Fibroblast of skin of abdomen (primary cell): ENCODE measurements around the gene TTC17.
"Not testable (repeated sequence)": the region's sequence is repeated elsewhere in the genome, so short reads cannot be mapped to it uniquely, and the experiment has no call there.

Experiments used
- DNase-seq: peaks from one replicate; pipeline ENCODE4 v3.0.0-alpha.2; 2013

TTC17 gene

DNA sequence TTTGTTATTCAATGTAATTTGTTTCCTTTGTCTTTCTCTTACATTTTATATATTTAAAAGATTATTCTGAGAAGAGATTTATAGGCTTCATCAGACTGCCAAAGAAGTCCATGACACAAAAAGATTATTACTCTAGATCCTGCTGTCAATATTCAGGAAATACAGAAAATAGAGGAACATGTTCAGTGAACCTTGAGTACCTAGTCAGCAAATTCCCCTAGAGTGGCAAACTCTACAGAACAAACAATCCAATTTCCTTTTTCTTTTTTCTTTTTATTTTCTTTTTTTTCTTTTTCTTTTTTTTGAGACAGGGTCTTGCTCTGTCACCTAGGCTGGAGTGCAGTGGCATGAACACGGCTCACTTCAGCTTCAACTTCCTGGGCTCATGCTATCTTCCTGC, 23.9 kb downstream of the TTC17 start:
- DNase-seq = no peak

DNA sequence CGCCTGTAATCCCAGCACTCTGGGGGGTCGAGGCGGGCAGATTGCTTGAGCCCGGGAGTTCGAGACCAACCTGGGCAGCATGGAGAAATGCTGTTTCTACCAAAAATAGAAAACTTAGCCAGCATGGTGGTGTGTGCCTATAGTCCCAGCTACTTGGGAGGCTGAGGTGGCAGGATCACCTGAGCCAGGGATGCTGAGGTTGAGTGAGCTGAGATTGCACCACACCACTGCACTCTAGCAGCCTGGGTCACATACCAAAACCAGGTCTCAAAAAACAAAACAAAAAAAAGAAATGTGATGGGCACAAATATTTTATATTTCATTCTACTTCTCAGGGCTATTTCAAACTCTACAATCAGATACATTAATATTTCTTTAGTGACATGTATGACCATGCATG, 25.7 kb downstream of the TTC17 start:
- DNase-seq = no peak

DNA sequence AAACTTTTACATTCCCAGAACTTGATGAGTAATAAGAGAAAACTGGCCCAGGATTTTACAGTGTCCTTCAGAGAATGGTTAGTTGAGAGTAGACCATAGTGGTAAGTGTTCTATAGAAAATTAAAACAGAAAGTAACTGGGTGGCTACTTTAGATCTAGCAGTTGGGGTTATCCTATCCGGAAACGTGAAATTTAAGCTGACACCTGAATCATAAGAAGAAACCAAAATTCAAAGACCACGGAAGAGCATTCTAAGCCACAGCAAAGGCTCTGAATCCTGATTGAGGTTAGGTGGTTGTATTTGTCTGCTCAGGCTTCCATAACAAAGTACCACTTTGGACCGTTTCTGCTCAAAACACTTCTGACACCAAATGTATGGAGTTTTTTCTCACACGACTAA, 34.0 kb downstream of the TTC17 start:
- DNase-seq = no peak

DNA sequence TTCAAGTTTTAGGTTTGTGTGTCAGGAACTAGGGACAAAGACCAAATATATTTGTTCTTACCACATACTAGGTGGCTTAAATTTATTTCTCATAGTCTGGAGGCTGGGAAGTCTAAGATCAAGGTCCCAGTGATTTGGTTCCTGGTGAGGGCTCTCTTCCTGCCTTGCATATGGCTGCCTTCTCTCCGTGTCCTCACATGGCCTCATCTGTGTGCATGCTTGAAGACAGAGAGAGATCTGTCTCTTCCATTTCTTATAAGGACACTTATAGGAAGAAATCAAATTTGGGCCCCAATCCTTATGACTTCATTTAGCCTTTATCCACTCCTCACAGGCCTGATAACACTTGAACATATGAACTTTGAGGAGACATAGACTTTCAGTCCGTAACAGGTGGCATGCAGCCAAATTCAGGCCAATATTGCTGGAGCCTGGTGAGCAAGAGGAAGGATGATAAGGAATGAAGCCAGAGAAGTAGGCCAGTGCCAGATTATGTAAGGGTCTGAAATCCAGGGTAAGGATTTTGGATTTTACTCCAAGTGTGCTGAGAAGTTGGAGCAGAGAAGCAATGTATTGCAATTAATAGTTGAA, 35.1 kb downstream of the TTC17 start:
- no peak for DNase-seq

DNA sequence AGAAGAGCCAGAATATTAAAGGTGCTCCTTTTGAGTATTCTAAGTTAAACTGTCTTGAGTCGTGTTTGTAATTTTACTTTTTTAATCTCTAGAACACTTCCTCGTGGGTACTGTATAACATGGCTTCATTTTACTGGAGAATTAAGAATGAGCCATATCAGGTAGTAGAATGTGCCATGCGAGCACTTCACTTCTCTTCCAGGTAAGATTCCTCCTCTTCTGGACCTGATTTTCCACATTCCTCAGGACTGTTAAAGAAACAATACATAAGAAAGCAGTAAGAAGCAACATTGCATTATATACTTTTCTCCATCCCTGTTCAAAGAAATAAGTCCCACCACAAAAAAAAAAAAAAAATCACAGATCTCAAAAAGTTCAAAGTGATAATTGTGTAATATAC, 37.9 kb downstream of the TTC17 start:
- DNase-seq = no peak

DNA sequence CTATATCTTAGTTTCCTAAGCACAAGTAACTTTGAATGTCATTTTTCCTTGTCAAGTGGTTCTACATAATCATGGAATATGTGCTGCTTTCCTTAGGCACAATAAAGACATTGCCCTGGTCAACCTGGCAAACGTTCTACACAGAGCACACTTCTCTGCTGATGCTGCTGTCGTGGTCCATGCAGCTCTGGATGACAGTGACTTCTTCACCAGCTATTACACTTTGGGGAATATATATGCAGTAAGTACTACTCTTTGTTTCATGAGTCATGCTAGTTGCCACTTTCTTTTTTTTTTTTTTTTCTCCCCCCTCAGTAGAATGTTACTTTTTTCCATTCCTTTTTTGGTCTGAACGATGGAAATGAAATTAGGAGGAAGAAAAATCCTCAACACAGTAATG, 38.5 kb downstream of the TTC17 start:
- DNase-seq = no peak

DNA sequence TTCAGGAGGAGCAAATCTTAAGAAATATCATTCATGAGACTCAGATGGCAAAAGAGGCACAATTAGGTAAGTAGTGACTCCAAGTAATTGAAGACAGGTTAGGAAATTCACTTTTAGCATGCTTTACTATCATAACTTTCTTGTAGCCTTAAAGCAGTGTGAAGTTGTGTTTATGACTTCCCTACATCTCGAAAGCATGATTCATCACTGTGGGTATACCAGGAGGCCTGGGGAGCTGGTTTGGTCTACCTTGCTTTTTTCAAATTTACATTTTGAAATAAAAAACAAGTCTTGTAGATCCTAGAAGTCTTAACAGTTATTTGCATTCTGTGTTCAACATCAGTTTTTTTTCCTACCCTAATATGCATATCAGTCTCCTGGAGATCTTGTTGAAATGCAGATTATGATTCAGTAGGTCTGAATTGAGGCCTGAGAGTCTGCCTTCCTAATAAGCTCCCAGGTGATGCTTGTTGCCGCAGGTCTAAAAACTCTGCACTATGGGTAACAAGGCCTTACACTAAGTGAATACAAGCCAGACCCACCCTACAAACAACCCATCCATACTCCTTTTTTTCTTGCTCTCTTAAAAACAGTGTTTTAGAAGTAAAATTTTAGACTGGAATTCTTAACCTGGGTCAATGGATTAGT, 41.4 kb downstream of the TTC17 start:
- DNase-seq = no peak

DNA sequence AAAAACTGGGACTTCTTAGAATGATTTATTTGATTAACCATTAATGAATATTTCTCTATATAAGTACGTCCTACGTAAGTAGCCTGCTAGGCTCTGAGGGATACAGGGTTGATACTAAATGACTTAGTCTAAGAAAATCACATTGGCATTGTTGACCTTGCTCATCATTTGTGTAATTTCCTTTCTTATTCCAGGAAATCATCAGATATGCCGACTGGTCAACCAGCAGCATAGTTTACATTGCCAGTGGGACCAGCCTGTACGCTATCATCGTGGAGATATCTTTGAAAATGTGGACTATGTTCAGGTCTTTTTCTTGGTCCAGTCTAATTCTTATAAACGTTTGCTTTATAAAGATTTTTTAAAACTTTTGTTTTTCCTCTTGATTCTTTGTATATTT, 42.5 kb downstream of the TTC17 start:
- no peak for DNase-seq

DNA sequence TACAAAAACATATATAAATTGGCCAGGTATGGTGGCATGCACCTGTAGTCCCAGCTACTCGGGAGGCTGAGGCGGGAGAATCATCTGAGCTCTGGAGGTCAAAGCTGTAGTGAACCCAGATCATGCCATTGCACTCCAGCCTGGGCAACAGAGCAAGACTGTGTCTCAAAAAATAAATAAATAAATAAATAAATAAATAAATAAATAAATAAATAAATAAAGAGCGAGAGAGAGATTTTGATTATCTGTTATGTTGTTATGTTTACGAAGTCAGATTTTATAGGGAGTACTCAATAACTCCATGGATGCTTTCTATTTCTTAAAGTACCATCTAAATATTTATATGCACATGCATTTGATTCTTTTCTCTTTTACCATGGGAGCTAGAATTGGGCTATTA, 43.1 kb downstream of the TTC17 start:
- not testable (repeated sequence) for DNase-seq

DNA sequence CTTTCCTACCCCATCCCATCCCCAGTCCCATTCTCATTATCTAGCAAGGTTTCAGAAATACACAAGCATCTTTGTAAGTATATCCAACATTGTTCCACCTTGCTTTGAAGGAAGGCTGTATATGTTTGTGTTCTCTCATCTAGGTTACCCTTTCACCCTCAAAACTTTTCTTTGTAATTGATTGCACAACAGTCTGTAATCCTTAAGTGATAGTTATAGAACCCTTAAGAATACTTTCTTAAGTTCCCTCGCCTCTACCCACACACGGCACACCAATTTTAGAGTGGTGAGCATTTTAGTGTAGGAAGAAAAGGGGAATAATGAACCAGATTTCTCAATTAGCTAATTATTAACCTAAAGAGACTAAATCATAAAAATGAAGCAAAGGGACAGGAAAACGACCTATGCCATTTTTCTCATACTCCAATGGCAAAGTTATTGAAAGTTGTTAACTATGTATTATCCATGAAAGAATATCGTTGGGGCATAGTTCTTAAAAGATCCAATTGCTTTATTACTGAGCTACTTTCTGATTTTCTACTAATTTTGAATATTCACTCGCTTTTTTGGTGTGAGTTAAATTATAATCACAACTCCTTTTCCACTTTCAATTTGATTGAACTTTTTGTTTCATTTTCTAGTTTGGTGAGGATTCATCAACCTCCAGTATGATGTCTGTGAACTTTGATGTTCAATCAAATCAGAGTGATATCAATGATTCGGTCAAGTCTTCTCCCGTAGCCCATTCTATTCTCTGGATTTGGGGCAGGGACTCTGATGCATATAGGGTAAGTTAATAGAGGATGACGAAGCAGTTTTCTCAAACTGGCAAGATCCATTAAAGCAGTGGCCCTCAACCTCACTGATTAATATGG, 44.9 kb downstream of the TTC17 start:
- DNase-seq = no peak

DNA sequence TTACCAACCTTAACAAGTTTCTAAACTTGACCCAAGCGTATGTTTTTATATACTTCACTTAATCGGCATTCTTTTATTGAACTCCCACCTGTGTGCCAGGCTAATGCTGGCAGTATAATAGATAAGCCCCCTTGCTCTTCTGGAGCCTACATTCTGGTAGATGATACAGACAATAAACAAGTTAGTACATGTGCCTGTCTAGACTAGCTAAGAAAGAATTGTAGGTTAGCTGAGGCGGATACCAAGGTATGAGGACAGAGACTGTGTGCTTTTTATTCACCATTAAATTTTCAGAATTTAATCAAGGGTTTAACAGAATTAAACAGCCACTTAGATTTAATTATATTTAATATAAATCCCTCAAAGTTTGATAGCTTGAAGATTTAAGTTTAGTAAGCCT, 45.7 kb downstream of the TTC17 start:
- no peak for DNase-seq

DNA sequence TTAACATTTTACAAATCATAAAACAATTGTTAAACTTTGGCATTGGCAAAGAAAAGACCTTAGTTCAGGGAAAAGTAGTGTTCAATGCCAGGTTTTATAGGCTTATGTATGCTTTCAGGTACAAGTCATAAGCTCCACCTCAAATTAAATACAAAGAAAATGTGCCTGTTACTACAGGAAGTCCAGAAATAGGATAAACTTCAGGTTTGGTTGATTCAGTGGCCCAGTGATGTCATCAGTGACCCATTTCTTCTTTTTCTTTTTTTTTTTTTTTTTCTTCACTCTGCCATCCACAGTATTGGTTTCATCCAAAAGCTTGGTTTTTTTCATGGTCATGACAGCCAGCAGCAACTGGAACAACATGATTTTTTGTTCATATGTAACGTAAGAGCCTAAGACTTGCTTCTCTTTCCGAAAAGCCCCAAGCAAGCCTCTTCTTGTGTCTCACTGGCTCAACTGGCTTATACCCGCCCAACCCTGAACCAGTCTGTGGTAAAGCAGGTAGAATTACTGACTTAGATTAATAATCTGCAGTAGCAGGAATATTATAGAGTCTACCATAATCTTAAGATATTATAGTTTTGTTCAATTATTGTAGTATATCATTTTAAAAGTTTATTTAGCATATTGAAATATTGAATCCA, 46.2 kb downstream of the TTC17 start:
- DNase-seq = no peak

DNA sequence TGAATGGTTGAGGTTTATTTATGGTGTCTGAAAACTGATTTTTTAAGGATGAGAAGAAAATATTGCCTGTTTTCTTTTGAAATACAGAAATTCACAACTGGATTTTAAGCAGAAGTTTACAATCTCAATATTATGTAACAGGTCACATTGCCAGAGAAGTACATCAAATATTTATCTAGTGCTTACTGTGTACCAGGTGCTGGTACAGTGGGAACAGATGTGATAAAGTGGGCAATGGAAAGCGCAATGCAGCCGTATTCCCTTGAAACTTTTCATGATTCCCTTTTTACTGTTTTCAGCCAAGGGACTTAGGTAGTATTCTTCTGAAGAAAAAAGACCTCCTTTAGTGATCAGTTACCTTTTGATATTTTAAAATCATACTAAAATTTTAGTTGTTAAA, 49.6 kb downstream of the TTC17 start:
- no peak for DNase-seq

DNA sequence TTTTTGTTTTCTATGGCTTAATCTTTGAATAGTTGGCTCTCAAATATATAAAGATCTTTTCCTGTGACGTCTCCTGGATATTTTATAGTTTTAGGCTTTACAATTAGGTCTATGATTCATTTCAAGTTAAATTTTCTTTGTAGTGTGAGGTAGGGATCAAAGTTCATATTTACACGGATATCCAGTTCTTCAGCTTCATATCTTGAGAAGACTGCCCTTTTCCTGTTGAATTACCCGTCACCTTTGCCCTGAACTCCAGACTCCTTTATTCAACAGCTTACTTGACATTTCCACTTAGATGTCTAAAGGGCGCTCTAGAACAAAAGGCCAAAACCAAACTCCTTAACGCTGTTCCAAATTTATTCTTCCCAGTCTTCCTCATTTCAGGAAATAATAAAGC, 51.7 kb downstream of the TTC17 start:
- DNase-seq = no peak

DNA sequence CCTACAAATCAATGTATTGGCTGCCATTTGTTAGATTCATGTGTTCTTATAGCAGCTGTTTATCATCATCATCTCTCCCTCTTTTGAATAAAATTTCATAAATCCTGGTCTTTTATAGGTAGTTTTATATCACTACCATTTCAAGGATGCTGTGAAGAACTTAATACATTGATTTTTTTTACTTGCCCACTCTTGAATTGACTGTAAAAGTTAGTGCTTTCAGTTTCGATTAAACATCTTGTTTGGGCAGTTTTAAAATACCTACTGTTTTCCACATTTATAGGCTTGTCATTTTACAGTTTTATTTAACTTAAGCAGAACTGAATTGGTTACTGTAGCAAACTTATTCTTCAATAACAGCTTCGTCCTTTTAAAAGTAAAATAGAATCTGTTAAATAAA, 59.5 kb downstream of the TTC17 start:
- DNase-seq = no peak

DNA sequence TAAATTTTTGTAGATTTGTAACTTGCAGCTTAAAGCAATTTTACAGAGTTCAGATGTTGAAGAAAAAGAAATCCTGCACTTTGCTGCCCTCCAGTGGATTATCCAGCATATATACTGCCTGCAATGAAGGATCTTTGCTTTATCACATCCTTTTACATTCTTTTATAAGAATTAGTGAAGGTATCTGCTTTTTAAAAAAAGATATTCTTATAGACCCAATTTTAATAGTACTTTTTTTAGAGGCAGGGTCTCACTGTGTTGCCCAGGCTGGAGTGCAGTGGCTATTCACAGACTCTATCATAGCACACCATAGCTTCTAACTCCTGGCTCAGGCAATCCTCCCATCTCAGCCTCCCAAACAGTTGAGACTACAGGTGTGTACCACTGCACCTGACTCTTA, 60.7 kb downstream of the TTC17 start:
- DNase-seq = peak; percentile 15

DNA sequence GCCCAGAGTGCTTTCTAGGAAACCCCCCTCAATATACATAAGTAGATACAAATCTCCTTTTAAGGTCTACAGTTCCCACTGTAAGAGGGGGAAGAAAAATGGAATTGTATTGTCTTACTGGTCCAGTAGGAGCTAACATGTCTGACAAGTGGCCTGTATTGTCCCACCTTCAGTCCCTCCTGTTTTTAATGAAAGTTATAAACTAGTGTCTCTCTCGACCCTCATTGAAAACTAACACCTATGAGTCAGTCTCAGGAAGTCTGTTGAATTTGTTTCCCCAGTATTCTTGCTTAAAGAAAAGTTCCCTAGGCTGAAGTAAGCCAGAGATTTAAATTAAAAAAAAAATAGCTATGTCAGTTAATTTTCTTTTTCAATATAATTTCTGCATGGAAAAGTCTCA, 69.3 kb downstream of the TTC17 start:
- no peak for DNase-seq

DNA sequence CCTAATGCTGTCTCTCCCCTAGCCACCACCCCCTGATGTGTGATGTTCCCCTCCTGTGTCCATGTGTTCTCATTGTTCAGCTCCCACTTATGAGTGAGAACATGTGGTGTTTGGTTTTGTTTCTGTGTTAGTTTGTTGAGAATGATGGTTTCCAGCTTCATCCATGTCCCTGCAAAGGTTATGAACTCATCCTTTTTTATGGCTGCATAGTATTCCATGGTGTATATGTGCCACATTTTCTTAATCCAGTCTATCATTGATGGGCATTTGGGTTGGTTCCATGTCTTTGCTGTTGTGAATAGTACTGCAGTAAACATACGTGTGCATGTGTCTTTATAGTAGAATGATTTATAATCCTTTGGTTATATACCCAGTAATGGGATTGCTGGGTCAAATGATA, 72.2 kb downstream of the TTC17 start:
- DNase-seq = not testable (repeated sequence)

DNA sequence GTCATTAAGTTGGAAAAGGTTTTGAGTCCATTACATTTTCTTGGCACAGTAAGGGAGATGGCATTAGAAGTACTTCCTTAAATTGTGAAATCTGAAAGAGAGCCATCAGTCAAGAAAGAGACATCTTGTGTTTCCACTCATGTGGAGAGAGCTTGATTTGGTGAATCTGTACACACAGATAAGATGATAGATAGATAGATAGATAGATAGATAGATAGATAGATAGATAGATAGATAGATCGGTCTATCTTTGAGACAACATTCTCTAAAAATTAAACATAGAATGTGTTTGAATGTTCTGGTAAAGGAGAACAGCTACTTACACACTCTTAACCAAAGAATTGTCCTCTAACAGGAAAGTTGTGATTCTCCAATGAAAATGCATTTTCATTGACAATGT, 76.2 kb downstream of the TTC17 start:
- DNase-seq = no peak

DNA sequence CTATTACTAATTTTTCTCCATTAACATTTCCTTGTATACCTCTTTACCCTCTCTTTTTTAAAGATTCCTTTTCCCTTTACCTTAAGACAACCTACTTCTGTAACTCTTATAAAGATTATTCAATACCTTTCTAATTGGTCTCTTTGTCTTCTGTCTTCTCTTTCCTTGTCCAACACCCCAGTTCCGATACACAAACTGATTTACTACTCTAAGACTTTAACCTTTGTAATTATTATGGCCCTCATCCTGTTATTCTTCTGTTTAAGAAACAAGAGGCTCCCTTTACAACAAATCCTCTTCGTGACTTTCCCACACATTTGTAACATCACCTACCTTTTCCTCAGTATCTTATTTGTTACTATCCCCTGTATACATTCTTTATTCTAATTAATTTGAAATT, 81.8 kb downstream of the TTC17 start:
- no peak for DNase-seq

DNA sequence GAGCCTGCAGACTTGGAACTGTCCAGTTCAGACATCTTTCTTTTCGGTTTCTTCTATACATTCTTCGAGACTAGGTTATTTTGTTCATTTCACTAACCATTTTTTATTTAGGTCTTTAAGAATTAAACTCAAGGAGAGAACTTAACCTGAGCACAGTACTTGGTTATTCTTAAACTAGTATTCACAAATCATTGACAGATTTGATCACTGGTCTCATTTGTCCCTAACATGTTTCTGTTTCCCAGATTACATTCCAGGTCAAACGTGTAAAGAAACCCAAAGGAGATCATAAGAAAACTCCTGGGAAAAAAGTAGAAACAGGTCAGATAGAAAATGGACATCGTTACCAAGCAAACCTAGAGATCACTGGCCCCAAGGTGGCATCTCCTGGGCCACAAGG, 85.1 kb downstream of the TTC17 start:
- no peak for DNase-seq

DNA sequence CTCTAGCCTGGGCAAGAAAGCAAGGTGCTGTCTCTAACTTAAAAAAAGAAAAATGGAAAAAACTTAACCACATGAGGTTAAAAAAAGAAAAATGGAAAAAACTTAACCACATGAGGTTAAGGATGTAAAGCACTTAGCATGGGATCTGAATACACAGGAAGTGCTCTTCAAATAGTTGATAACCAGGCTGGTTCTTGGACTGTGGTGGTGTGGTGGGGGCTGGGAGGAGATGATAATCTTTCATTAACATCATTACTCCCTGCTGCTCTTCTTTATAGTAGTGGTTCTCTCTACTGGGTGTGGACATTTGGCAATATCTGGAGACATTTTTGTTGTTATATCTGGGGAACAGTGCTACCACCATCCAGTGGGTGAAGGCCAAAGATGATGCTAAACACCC, 88.4 kb downstream of the TTC17 start:
- DNase-seq = no peak

DNA sequence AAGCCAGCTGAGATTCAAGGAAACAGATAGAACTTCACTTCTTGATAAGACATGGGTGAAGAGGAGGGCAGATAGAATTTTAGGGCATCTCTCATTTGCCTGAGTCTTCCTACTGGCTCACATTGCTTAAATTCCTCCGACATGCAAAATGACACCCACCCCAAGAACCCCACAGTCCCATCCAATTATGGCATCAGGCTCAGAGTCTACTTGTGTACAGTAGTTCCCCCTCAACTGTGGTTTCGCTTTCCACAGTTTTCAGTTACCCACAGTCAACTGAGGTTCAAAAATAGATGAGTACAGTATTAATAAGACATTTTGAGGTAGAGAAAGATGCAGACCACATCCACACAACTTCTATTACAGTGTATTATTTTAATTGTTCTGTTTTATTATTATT, 99.8 kb downstream of the TTC17 start:
- DNase-seq = no peak

DNA sequence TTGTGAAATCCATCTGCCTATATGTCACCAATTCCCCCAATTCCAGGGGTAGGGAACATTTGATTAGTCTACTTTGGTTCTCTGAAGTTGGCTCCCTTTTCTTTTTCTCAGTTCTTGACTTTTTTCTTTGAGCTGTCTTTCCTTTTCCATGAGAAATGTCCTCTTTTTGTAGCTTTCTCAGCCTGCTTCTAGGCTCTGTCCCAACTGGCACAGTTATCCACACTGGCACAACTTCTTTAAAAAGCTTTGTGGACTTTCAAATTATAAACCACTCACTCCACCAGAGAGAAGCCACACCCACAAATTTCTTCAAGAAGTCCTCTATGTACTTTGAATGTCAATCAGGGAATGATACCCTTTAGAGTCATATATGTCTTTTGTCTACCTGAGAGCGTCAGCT, 100.5 kb downstream of the TTC17 start:
- no peak for DNase-seq
